Cortex of kidney (tissue), 1 donor: ENCODE data around the gene GIMAP2.
"Not testable (repeated sequence)": the region's sequence is repeated elsewhere in the genome, so short reads cannot be mapped to it uniquely, and the experiment has no call there.

Source experiments
- DNase-seq: peaks from one replicate; lab custom pipeline; 2025; lab: John Stamatoyannopoulos, UW

The GIMAP2 gene

DNA sequence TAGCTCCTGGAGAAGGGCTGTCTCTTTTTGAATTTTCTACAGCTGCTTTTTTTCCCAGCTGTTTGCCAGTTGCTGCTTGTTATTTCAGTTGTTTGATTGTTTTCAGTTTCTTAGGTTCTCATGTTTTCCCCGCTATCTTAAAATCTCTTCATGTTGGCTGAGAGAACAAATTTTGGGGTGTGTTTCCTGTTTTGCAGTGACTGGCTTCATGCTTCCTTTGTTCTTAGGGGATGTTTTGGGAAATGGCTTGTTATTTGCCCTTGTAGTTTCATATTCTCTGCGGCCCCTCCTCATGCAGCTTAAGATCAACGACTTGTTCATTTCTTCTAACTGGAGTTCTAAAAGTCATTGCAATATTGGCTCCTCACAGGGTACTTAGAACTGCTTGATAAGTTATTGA is 8.7 kb upstream of the GIMAP2 start:
- not testable (repeated sequence) for DNase-seq

DNA sequence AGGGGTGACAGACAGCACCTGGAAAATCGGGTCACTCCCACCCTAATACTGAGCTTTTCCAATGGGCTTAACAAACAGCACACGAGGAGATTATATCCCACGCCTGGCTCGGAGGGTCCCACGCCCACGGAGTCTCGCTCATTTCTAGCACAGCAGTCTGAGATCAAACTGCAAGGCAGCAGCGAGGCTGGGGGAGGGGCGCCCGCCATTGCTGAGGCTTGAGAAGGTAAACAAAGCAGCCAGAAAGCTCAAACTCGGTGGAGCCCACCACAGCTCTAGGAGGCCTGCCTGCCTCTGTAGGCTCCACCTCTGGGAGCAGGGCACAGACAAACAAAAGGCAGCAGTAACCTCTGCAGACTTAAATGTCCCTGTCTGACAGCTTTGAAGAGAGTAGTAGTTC is 6.9 kb upstream of the GIMAP2 start:
- DNase-seq, result not testable (repeated sequence)

DNA sequence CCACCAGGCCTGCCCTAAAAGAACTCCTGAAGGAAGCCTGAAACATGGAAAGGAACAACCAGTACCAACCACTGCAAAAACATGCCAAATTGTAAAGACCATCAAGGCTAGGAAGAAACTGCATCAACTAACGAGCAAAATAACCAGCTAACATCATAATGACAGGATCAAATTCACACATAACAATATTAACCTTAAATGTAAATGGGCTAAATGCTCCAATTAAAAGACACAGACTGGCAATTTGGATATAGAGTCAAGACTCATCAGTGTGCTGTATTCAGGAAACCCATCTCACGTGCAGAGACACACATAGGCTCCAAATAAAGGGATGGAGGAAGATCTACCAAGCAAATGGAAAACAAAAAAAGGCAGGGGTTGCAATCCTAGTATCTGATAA is 5.1 kb upstream of the GIMAP2 start:
- not testable (repeated sequence) for DNase-seq

DNA sequence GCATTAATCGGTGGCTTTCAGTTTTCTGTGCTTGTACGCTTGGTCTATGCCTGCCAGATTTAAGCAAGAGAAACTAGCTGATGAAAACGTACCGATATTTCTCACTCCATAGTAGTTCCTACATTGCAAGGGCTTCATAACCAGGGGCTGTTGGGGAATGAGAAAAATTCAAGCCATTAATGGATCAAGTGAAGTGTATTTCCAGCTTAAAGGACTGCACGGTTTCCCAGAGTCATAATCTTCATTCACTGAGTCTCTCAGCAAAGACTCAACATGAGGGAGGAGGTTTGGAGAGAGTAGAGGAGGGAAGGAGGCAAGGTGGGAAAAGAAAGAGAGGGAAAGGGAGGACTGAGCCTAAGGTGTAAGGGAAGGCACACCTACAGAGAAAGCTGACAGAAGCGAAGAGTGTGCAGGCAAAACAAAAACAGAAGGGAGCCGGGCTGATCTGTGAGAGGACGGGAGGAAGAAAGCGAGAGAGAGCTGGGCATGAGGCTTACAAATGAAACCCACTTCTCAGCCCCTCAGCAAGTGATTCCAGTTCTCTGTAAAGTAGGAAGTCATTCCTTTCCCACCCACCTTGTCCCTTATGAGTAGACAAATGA is 625 bp downstream of the GIMAP2 start:
- no peak for DNase-seq

DNA sequence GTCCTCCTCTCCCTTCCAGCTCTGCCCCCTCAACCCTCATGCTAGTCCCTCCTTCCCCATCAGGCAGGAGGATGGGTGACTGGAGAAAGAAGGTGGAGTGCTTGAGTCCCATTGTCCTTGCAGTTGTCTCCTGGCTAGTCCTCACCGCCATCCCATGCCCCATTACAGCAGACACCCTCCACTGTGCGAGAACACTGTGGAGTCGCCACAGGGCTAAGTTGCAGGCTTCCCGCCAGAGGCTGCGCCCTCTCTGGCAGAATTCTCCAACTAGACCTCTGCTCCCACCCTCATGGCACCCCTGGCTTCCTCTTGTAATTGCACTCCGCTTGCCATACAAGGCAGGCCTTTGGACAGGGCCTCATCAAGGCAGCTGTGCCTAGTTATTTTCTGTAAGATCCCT is 3.1 kb downstream of the GIMAP2 start:
- DNase-seq, result no peak

DNA sequence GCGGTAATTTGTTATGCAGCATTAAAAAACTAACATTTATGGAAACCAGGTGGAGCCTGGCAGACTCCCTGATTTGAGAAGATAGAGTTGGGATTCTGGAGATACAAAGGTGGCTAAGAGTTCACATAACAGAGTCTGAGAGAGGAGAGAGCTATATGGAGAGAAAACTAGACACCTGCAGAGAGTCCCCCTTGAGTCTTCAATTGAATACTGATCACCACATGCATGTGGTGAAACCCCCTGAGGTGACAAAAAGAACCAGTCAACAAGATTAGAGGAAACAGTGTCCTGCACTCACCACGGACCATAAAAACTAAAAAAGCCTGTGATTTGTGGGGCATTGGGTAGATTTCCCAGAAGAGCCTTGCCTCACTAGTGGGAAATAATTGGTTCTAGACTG is 10.1 kb downstream of the GIMAP2 start:
- DNase-seq, result no peak

DNA sequence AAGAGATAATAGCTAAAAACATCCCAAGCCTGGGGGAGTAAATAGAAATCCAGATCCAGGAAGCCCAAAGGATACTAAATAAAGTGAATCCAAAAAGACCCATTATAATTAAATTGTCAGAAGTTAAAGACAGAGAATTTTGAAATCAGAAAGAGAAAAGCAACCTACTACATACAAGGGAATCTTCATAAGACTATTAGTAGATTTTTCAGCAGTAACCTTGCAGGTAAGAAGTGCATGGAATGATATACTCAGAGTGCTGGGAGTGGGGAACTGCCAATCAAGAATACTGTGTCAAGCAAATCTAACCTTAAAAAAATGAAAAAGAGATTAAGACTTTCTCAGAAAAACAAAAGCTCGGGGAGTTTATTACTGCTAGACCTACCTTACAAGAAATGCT is 17.7 kb downstream of the GIMAP2 start:
- DNase-seq, result no peak

DNA sequence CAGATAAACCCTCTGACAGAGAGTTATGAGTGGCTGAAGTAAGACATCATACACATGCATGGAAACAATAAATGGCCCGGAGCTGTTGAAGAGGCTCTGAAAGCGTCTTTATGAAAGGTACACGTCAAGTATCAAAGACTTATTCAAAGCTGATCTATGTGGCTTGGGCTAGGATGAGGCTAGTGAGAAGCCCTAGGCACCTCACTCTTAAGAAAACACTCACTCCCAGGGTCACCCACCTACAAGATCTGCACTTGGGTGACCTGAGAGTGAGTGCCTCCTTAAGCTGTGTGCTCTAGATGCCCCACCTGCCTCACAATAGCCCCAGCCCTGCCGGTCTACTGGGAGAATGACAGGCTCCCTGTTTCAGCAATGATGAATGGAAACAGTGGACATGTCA is 29.8 kb downstream of the GIMAP2 start:
- DNase-seq, result no peak

DNA sequence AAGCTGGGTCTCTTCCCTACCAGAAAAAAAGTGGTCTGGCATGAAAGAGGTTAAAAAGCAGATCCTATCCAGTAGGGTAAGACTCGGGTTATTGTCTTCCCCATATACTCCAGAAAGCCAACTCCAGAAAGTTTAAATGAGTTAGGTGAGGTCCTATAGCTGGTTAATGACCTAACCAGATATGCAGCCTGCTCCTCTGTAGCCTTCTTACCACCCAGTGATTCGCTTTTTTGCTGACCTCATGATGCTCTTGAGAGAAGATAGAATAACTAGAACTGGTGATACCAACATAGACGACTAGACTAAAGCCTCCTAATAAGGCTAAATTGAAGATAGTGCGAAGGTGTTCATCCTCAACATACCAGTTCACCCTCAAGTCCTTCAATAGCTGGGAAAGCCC is 30.2 kb downstream of the GIMAP2 start:
- no peak for DNase-seq

DNA sequence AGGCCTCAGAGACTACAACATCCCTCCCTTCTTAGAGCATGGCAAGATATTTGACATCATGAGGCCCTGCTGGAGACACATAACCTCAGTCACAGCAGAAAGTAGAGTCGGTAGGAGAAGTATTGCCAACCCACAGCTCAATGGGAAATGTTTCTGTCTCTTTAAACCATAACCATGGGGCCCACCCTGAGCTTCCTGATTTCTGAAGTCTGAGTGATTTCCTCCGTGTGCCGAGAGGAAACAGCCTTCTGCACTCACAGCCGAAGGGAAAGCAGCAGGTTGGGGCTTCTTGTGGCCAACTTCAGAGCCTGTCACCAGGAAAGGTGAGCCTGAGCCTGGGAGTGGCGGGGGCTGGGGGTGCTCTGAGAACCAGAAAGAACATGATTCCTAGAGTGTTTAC is 30.9 kb downstream of the GIMAP2 start, which contains the start of gene GIMAP1:
GIMAP1 (plus strand) TSS at position 246 of the 400 bp plus-strand sequence. CDS start 2,435 bp downstream, outside the sequence.
- DNase-seq, result no peak

DNA sequence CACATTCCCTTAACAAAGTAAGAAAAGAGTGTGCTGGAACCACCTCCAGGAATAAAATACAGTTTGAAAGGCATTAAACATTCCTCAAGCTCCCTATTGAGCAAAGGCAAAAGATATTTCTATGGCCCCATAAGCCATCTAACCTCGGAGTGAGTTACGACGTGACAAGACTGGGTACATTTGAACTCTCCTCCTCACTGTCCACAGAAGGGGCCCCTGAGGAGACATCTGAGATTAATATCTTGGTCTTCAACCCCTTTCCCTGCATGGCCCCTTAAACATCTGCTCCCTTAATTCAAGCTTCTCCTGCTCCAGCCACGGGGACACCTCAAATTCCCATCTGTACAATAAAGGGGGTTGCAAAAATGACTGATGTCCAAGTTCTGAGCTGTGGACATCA is 31.4 kb downstream of the GIMAP2 start:
- DNase-seq, result no peak

DNA sequence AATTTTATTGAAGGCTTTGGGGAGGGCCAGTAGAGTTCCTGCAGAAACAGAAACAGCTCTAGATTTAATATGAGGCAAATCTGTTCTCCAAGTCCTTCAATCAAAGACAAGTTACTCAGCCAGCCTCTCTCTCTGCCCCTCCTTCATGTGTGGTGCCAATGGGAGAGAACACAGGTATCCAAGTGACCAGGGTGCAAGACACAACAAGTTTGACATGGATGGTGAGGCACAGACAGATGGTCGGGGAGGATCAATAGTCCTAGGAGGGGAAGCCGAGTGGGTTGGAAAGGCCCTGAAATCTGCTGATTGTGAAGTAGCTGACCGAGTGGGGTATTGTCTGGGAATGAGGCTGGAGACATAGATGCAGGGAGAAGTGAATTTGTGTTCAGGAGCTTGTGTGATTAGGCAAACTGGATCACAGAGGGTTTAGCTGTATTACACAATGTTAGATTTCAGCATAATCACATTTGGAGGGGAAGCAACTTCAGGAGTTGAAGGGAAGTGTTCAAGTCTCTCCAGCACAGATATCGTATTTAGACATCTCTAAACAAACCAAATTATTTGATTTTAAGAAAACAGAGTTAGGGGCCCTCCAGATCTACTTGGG is 32.4 kb downstream of the GIMAP2 start:
- no peak for DNase-seq

DNA sequence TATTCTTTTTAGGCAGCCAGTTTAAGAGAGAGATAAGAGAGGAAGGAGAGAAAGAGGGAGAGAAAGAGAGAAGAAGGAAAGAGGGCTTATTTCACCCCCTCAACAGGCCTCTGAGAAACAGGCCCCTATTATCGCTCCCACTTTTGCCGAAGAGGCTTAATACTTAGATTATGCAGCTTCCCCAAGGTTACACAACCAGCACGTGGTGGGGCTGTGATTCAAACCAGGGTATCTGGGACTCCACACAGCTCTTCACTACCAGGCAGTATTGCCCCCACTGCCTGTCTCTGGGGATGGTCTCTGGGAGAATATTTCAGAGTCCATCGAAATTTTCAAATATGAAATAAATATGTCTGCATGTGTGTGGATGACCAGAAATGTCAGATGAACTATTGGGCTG is 33.9 kb downstream of the GIMAP2 start:
- no peak for DNase-seq

DNA sequence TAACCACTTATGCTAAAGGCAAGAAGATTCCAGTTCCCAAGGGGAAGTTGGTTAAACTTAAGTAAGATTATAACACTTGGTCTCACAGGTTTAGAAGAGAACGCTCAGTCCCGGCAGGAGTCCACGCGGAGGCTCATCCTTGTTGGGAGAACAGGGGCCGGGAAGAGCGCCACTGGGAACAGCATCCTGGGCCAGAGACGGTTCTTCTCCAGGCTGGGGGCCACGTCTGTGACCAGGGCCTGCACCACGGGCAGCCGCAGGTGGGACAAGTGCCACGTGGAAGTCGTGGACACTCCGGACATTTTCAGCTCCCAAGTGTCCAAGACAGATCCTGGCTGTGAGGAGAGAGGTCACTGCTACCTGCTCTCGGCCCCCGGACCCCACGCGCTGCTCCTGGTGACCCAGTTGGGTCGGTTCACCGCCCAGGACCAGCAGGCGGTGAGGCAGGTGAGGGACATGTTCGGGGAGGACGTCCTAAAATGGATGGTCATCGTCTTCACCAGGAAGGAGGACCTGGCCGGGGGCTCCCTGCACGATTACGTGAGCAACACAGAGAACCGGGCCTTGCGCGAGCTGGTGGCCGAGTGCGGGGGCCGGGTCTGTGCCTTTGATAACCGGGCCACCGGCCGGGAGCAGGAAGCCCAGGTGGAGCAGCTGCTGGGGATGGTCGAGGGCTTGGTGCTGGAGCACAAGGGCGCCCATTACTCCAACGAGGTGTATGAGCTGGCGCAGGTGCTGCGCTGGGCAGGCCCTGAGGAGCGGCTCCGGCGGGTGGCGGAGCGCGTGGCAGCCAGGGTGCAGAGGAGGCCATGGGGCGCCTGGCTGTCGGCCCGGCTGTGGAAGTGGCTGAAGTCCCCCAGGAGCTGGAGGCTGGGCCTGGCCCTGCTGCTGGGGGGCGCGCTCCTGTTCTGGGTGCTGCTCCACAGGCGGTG is 34.7 kb downstream of the GIMAP2 start:
- no peak for DNase-seq

DNA sequence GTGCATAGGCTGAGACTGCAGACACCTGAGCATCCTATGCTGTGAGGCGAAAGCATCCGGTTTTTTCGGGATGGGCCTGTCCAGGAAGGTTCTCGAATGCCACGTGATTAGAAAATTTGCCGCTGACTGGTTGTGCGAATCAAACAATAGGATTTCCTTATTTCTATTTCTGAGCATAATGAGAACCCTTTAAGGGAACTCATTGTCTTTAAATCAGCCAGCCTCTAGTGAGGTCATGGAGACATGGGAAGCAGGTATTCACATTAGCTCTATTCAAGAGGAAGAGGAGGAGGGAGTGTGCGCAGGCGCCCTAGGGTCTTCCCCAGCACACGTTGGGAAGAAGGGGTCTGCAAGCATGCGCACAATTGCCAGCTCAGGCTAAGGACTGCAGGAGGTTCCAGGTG is 36.5 kb downstream of the GIMAP2 start:
- no peak for DNase-seq

DNA sequence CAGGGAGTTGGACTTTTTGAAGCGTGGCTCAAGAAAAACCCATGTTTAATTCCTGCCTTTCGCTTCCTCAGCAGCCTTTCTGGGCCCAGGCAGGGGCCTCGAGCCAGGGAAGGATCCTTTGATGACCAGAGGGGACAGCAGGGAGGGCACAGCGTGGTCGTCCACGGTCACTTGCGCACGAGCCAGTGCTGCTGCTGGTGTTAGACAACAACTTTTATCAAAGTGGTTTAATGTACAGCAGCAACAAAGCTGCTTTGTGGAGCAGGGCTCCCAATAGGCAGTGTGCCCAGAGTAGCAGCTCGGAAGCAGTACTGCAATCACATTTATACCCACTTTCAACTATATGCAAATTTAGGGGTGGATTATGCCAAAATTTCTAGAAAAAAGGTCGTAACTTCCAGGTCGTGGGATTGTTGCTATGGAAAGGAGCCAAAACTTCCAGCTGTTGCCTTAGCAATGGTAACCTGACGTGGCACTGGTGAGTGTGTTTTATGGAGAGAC is 37.0 kb downstream of the GIMAP2 start:
- no peak for DNase-seq

DNA sequence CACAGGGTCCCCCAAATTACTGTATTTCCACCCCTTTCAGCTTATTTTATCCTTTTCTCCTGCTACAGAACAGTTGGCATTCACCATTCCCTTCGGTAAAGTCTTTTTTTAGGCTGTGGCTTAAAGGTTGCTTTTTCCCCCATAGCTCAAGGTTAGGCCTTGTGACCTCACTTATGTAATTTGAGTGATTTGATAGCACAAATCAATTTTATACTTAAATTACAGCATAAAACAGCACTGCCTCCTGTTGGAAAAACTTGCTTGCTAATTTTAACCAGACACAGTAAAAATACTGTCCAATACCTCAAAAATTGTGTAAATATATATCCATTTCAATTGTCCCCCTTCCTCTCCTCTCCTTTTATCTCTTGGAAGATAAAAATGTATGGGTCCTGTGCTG is 38.0 kb downstream of the GIMAP2 start:
- DNase-seq, result no peak

DNA sequence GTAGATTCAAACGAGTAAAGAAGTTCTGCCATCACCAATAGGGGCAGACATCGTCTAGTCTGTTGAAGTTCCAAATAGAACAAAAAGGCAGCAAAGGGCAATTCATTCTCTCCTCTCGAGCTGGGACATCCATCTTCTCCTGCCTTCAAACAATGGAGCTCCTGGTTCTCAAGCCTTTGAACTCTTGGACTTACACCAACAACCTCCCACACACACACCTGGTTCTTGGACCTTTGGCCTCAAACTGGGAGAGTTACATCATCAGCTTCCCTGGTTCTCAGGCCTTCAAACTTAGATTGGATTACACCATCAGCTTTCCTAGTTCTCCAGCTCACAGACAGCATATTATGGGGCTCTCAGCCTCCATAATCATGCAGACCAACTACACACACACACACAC is 41.9 kb downstream of the GIMAP2 start:
- no peak for DNase-seq

DNA sequence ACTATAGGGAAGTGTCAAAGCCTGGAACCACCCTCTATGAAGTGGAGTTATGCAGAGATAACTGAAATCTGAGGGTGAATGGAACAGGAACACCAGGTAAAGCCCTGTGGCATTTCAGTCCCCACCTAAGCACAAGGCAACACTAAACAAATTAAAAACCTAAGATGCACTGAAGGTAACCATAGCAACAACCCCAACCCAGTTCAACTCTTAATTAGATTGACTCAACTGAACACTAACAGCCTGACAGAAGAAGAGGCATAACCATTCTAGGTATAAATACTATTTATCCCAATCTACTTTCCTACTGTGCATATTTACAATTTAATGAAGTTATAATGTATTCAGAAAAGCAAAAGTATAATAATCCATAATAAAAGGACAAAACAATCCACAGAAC is 42.5 kb downstream of the GIMAP2 start:
- no peak for DNase-seq

DNA sequence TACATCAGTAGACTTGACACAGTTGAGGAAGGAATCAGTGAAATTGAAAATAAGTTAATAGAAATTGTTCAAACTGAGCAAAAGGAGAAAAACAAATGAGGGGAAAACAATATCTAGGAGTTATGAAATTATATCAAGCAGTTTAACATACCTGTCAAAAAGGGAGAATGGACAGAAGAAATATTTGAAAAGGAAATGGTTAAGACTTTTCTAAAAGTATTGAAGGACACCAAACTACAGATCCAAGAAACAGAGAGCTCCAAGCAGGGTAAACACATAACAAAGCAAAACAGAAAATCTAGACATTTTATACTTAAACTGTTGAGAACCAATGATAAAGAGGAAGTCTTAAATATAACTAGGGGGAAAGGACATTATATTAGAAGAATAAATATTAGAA is 43.1 kb downstream of the GIMAP2 start:
- DNase-seq, result no peak

DNA sequence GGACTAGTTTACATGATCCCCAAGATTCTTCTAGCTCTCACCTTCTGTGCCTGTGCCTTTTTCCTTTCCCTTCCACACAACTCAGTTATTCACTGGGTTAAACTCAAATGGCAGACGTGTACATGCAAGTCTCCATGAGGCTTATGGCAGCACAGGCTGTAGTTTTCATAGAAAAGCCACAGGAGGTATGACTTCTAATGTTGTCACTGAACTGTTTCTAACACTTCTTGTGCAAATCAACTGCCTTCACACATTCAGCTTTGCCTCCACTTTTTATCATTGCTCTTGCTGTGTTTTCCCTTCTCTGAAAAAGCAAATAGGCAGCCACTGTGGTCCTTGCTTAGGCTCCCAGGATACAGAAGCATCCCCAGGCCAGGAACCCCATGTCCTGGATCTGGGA is 46.4 kb downstream of the GIMAP2 start:
- DNase-seq, result no peak

DNA sequence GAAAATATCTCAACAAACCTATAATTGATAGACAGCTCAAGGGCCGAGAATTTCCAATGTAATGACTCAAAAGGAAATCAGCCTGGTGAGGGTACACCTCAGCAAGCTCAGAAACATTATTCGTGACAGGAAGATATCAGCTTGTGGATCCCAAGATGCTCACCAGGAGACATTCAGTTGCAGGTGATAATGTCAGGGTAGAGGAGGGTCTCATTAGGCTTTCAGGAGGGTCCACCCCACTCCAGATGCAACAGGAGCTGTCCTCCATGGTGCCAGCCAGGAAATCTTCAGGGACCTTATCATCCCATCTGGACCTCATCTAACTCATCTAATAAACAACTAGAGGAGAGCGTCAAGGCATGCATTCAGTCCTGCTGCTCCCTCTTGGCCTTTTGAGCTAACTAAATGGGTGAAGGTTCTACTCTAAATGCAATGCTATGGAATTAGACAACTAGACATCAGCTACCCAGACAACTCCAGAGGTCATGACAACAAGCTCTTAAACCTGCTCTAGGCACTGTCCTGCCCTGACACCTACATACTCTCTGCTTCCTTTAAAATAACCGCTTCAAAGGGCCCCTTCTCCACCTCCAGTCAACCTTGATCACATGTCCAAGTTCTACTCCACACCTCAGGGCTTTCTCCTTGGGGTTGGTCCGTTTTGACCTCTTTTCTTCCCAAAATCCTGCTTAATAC is 47.4 kb downstream of the GIMAP2 start:
- DNase-seq, result no peak
